GM19099 (cell line): ENCODE data around the gene CYP4V2.
A peak's percentile ranks its signal among the peaks of the same experiment; 100 is the strongest.

Source experiments
- POLR2A ChIP-seq: IDR thresholded peaks from 3 replicates; pipeline ENCODE4 v1.6.1; 2011; ENCODE audit warnings: low read depth; ENCODE audit not compliant: insufficient read length; ENCODE audit errors: extremely low read depth

CYP4V2 gene

GRCh38 chr4:186191200-186192065, at the start of gene CYP4V2:
Gene CYP4V2 (plus strand): TSS chr4:186191567. CDS start chr4:186191824, 257 bp downstream.
- TF ChIP-seq POLR2A, result peak; percentile 76

DNA sequence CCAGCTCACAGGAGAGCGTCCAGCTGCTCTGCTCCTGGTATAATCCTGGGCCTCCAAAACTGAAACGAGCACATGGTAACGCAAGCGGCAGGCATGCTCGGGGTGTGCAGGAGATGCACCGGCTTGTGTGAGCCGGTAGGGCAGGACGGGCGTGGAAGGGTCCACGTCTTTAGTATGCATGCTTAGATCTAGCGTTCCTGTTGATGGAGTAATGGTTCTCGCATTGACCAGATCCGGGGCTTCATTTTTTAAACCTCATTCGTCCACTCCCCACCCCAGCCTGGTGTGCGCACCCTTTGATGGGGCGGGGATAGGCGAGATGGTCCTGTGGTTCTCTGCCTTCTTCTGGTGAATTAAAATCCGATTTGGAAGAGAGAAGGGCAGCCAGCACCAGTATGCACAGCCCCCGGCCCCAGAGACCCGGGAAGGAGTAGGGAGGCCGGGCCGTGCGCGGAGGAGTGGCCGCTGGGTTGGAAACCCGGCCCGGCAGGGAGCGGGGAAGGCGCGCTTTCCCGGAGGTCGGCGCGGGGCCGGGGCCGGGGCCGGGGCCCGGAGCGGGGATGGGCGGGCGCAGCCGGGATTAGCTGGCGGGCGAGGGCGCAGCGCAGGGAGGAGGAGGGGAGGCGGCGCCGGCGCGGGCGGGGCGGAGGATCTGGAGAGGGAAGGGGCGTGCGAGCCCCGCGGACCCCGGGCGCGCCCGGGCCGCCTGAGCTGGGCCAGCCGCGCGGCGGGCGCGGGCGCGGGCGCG, 47.0 kb upstream of the CYP4V2 start:
- peak; percentile 21 for TF ChIP-seq POLR2A

DNA sequence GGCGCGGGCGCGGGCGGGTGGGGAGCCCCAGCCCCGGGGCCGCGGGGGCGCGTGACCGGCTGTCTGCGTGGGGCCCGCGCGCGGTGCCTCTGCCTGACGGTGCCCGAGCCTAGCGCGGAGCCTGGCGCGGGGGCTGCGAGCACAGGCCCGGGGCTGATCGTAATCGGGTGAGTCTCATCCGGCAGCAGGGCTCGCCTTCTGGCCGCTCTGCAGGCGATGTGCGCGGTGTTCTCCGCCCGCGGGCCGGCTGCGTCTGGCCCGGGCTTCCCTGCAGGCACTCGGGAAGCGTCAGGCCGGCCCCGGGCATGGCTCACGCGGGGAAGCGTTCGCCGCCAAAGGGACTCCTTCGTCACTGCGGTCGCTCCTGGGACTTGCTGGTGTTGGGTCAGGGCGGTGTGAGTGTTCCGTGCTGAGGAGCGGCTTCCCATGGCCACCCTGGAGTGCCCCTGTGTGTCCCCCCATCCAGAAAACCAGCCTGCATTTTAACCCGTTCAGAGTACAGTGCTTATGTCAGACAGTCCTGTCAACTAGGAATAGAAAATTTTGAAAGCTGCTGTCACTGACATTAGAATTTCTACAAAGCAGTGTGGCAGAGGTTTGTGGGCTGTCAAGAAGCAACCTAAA, 46.3 kb upstream of the CYP4V2 start:
- no peak for TF ChIP-seq POLR2A

DNA sequence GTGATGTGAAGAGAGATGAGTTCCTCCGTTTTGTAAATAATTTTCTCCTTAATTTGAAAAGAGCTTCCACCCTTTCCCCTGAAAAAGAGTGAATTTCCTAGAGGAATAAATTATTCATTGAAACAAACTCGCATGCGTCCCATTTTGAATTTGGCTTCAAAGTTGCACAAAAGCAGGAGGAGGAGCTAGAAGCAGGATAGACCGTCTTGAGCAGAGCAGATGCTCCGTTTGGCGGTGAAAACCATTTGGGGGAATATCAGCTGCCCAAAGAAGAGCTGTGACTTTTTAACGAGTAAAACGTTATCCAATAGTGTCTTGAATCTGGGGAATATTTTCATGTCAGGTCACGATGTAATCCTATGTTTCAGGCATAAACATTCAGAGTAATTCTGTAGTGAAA, 44.9 kb upstream of the CYP4V2 start:
- no peak for TF ChIP-seq POLR2A

DNA sequence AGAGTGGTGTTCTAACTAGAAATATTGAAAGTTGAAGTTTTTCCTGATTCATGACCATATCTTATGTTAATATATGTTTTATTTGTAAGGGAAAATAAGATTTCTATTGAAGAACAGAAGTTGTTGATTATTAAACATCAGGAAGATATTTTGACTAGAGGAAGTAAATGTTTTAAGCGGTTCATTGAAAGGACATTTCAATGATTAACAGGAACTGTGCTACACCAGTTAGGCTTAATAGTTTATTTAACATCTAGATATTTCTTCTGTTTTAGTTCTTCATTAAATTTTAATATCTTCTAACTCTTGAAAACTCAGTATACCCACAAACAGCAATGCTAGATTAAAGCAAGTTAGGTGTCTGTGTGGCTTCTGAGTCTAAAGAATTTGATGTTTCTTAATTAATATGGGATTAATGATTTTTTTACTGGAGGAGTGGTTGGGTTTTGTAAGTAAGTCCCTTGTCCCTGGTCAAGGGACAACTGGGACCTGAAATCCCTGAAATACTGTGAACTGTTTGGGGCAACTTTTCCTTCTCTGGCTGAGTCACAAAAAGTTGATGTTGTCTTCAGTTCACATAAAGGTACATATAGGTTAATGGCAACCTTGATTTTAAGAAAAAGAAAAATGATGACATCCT, 42.9 kb upstream of the CYP4V2 start:
- TF ChIP-seq POLR2A, result no peak

- no peak for TF ChIP-seq POLR2A
These were observed 41.5 kb upstream of the CYP4V2 start for GRCh38 chr4:186149872-186150271.

GRCh38 chr4:186150926-186151325, 40.4 kb upstream of the CYP4V2 start:
- TF ChIP-seq POLR2A, result no peak

- TF ChIP-seq POLR2A, result no peak
These were observed 39.9 kb upstream of the CYP4V2 start for GRCh38 chr4:186151499-186151898.

DNA sequence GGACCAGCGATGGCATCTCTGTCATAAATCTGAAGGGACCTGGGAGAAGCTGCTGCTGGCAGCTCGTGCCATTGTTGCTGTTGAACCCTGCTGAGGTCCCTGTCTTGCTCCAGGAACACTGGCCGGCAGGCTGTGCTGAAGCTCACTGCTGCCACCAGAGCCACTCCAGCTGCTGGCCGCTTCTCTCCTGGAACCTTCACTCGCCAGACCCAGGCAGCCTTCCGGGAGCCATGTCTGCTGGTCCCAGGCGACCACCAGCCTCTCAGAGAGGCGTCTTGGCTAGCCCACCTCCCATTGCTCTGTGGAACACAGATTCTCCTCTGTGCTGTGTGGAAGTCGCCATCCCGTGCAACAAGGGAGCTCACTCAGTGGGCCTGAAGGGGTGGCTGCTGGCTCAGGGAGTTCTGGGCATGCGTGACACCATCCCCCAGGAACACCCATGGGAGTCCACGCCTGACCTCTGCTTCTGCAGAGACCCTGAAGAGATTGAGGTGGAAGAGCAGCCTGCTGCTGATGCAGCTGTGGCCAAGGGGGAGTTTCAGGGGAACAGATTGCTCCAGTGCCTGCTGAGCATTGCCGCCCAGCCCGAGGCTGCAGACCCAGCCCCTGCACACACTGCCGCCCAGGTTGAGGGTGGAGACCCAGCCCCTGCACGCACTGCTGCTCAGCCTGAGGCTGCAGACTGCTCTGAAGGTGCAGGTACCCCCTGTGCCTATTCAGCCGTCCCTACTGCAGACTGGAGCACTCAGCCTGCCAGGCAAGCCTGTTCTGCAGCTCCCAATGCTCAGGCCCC, 33.1 kb upstream of the CYP4V2 start:
- no peak for TF ChIP-seq POLR2A

GRCh38 chr4:186158966-186159365, 32.4 kb upstream of the CYP4V2 start:
- TF ChIP-seq POLR2A, result no peak

GRCh38 chr4:186159613-186160012, 31.8 kb upstream of the CYP4V2 start:
- TF ChIP-seq POLR2A, result no peak

DNA sequence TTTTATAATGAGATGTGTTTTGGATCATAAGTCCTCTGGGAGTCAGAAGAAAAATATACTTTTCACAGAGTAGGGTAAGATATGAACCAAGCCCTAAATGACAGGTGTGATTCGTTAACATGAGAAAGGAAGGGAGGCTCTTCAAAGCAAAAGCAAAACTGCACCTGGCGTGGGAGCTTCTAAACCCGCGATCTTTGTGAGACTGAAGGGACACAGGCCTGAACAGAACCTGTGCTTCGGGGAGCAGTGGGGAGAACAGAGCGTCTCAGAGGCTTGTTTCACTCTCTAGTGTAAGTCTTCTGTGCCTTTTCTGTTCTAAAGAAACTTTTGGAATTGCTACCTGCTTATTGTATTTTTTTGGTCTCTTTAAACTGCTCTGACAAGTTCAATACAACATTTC, 30.2 kb upstream of the CYP4V2 start:
- TF ChIP-seq POLR2A, result peak; percentile 48

DNA sequence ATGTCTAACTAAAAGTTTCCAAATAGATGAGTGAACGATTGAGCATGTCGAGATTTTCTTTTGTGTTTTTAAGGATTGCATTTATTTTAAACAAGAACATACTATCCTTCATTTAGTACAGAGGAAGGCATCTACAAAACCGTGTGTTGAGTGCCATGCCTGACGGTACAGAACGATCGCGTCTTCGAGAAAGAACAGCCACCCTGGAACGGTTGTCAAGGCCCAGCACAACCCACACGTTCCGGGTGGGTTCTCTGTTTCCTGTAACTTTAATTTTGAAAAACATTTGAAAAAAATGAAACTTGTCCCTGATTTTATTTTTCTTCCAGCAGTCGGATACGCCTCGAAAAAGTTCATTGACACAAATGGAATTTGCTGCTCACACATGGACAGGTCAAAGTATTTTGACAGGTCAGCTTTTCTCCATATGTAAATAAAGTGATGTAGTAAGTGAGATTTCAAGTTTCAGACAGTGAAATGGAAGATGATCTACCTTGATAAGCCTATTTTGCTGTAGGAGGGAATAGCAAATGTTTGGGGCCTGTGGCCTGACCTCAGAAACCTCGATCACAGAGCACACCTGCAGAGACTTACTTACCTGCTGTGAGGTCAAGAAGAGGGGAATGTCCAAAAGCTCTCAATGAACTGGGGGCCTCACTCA, 24.4 kb upstream of the CYP4V2 start:
- no peak for TF ChIP-seq POLR2A

- TF ChIP-seq POLR2A, result no peak
These were observed 23.8 kb upstream of the CYP4V2 start for GRCh38 chr4:186167605-186168004.
